Parietal lobe (tissue), 1 donor: ENCODE data around the gene CLDN11. TPM values are rescaled to one million over a fixed set of nuclear protein-coding genes. Genes with fewer than 3 reads are reported as not detected.

Source experiments
- total RNA-seq: library from RNA; depleted of rRNA; stranded (reverse); fragments of >200 nt; gene quantifications from one replicate; pipeline ENCODE4 v1.2.3, GENCODE V29; 2014

The CLDN11 gene
- total RNA-seq = 2.8 TPM

GRCh38 chr3:170418422-170419398, at the start of gene CLDN11:
TSS of gene CLDN11 (plus strand) at chr3:170418868. CDS start at chr3:170419067, 199 bp downstream.

Other genes starting within 250 kb of the CLDN11 start
- gene PHC3, start 237.1 kb upstream of the CLDN11 start, total RNA-seq = 102 TPM
- gene PRKCI, start 196.4 kb upstream of the CLDN11 start, total RNA-seq = 116 TPM
- gene SKIL, start 61.2 kb upstream of the CLDN11 start, total RNA-seq = 66.4 TPM
- 5.6 TPM for gene SLC7A14, start 167.2 kb downstream of the CLDN11 start, total RNA-seq